GM12865 (cell line): ENCODE data around the gene SEMA3F.

Experiments used
- DNase-seq: peaks from one replicate; pipeline ENCODE4 v3.0.0; 2010; ENCODE audit warnings: low read depth
- H3K4me3 ChIP-seq: 2 replicates; pipeline ENCODE4 v1.5.1; 2011; ENCODE audit warnings: mild to moderate bottlenecking, low read depth, low read length, control low read depth
- CTCF ChIP-seq: IDR thresholded peaks from 2 replicates; pipeline ENCODE4 v1.5.1; 2011; ENCODE audit warnings: low read length, control low read depth, low read depth, inconsistent platforms; ENCODE audit not compliant: insufficient read depth; ENCODE audit errors: missing control alignments

Gene SEMA3F

GRCh38 chr3:50132421-50133282 lies 22.5 kb upstream of the SEMA3F start:
- no peak overlapping the region for H3K4me3 ChIP-seq
- no peak for TF ChIP-seq CTCF

GRCh38 chr3:50133283-50133615 lies 21.9 kb upstream of the SEMA3F start:
- TF ChIP-seq CTCF: no peak
- no peak overlapping the region for H3K4me3 ChIP-seq
- DNase-seq: no peak

More at GRCh38 chr3:50132421-50133282, 22.5 kb upstream of the SEMA3F start:
- DNase-seq: peak; percentile 27

- H3K4me3 ChIP-seq: no peak overlapping the region
- no peak for TF ChIP-seq CTCF
- DNase-seq: no peak
These were observed 20.8 kb upstream of the SEMA3F start for GRCh38 chr3:50134367-50134766.

- TF ChIP-seq CTCF: no peak
- no peak overlapping the region for H3K4me3 ChIP-seq
- DNase-seq: no peak
These were observed 19.2 kb upstream of the SEMA3F start for GRCh38 chr3:50135964-50136363.

- no peak for TF ChIP-seq CTCF
- H3K4me3 ChIP-seq: no peak overlapping the region
- no peak for DNase-seq
These were observed 18.3 kb upstream of the SEMA3F start for GRCh38 chr3:50136714-50137405.

- no peak for TF ChIP-seq CTCF
- H3K4me3 ChIP-seq: no peak overlapping the region
- no peak for DNase-seq
These were observed 17.6 kb upstream of the SEMA3F start for GRCh38 chr3:50137531-50137930.
